H9 (cell line): Measurements from ENCODE around the gene RYR3. TPM values are rescaled to one million over a fixed set of nuclear protein-coding genes. Genes with fewer than 3 reads are reported as not detected.

Experiments
- DNase-seq: peaks from one replicate; pipeline ENCODE4 v3.0.0-alpha.2; 2017
- H2AFZ ChIP-seq: one replicate; pipeline ENCODE4 v1.6.1; 2013; ENCODE audit warnings: mild to moderate bottlenecking, low read length, control low read depth, moderate library complexity
- H2AK5ac ChIP-seq: 2 replicates; pipeline ENCODE4 v1.6.1; 2013; ENCODE audit warnings: low read length, control low read depth, mixed read lengths; ENCODE audit not compliant: insufficient read length
- H2BK120ac ChIP-seq: one replicate; pipeline ENCODE4 v1.6.1; 2013; ENCODE audit warnings: low read depth, mild to moderate bottlenecking, low read length, control low read depth, inconsistent platforms; ENCODE audit not compliant: poor library complexity, severe bottlenecking
- H2BK12ac ChIP-seq: 2 replicates; pipeline ENCODE4 v1.6.1; 2013; ENCODE audit warnings: low read length, control low read depth, mixed read lengths, low read depth; ENCODE audit not compliant: insufficient read length
- H2BK15ac ChIP-seq: 2 replicates; pipeline ENCODE4 v1.6.1; 2013; ENCODE audit warnings: low read depth, low read length, control low read depth
- H2BK20ac ChIP-seq: one replicate; pipeline ENCODE4 v1.6.1; 2013; ENCODE audit warnings: low read depth, mild to moderate bottlenecking, low read length, control low read depth, inconsistent platforms; ENCODE audit not compliant: poor library complexity, severe bottlenecking
- H2BK5ac ChIP-seq: 2 replicates; pipeline ENCODE4 v1.6.1; 2013; ENCODE audit warnings: low read length, control low read depth, mixed read lengths; ENCODE audit not compliant: insufficient read length
- H3K14ac ChIP-seq: 2 replicates; pipeline ENCODE4 v1.6.1; 2013; ENCODE audit warnings: low read length, control low read depth; ENCODE audit not compliant: insufficient read depth
- H3K18ac ChIP-seq: 2 replicates; pipeline ENCODE4 v1.6.1; 2013; ENCODE audit warnings: low read depth, mild to moderate bottlenecking, mixed read lengths, low read length, control low read depth; ENCODE audit not compliant: insufficient read length
- H3K23ac ChIP-seq: 2 replicates; pipeline ENCODE4 v1.6.1; 2013; ENCODE audit warnings: low read length, control low read depth, mixed read lengths, low read depth; ENCODE audit not compliant: insufficient read length
- H3K23me2 ChIP-seq: 2 replicates; pipeline ENCODE4 v1.6.1; 2013; ENCODE audit warnings: low read depth, mild to moderate bottlenecking, mixed read lengths, low read length, control low read depth; ENCODE audit not compliant: insufficient read length, poor library complexity, severe bottlenecking
- H3K27ac ChIP-seq: 2 replicates; pipeline ENCODE4 v1.5.1; 2013; ENCODE audit warnings: low read length, control low read depth, mixed read lengths, low read depth; ENCODE audit not compliant: insufficient read length
- H3K27me3 ChIP-seq: 2 replicates; pipeline ENCODE4 v1.6.1; 2013; ENCODE audit warnings: low read length, control low read depth, inconsistent platforms; ENCODE audit not compliant: insufficient read depth
- H3K4ac ChIP-seq: 2 replicates; pipeline ENCODE4 v1.6.1; 2013; ENCODE audit warnings: low read depth, mild to moderate bottlenecking, control low read depth, inconsistent platforms, low read length, moderate library complexity
- H3K4me1 ChIP-seq: 2 replicates; pipeline ENCODE4 v1.6.1; 2013; ENCODE audit warnings: low read length, control low read depth, inconsistent platforms; ENCODE audit not compliant: insufficient read depth
- H3K4me2 ChIP-seq: 2 replicates; pipeline ENCODE4 v1.6.1; 2013; ENCODE audit warnings: low read length, control low read depth, mixed read lengths; ENCODE audit not compliant: insufficient read length, insufficient read depth
- H3K56ac ChIP-seq: 2 replicates; pipeline ENCODE4 v1.6.1; 2013; ENCODE audit warnings: low read depth, mild to moderate bottlenecking, mixed read lengths, low read length, control low read depth; ENCODE audit not compliant: insufficient read length
- H3K79me1 ChIP-seq: 2 replicates; pipeline ENCODE4 v1.6.1; 2013; ENCODE audit warnings: low read depth, mild to moderate bottlenecking, moderate library complexity, low read length, control low read depth, inconsistent platforms; ENCODE audit not compliant: insufficient read depth, poor library complexity, severe bottlenecking
- H3K79me2 ChIP-seq: 2 replicates; pipeline ENCODE4 v1.6.1; 2013; ENCODE audit warnings: low read length, control low read depth, inconsistent platforms; ENCODE audit not compliant: insufficient read depth
- H3K9ac ChIP-seq: 2 replicates; pipeline ENCODE4 v1.6.1; 2013; ENCODE audit warnings: low read length, control low read depth, mixed read lengths; ENCODE audit not compliant: insufficient read length; ENCODE audit errors: extremely low read depth
- H3K9me3 ChIP-seq: one replicate; pipeline ENCODE4 v1.6.1; 2013; ENCODE audit warnings: low read depth, low read length, inconsistent platforms; ENCODE audit not compliant: control insufficient read depth
- H3T11ph ChIP-seq: one replicate; pipeline ENCODE4 v1.6.1; 2013; ENCODE audit warnings: mild to moderate bottlenecking, low read length, control low read depth, inconsistent platforms
- H4K20me1 ChIP-seq: one replicate; pipeline ENCODE4 v1.6.1; 2013; ENCODE audit not compliant: control insufficient read depth, insufficient read length, insufficient read depth
- H4K5ac ChIP-seq: 2 replicates; pipeline ENCODE4 v1.6.1; 2013; ENCODE audit warnings: low read depth, mild to moderate bottlenecking, mixed read lengths, low read length, control low read depth; ENCODE audit not compliant: insufficient read length
- H4K8ac ChIP-seq: replicated peaks from 2 replicates; pipeline ENCODE4 v1.6.1; 2013; ENCODE audit warnings: low read length, control low read depth, mixed read lengths, low read depth; ENCODE audit not compliant: insufficient read length
- H4K91ac ChIP-seq: 2 replicates; pipeline ENCODE4 v1.6.1; 2013; ENCODE audit warnings: low read depth, mild to moderate bottlenecking, moderate library complexity, mixed read lengths, low read length, control low read depth; ENCODE audit not compliant: insufficient read length
- H3K27ac Mint-ChIP-seq, 3 experiments: 2 replicates in 2 of 3; 3 replicates in 1 of 3; pipeline ENCODE4 v1.8.0; 2020 to 2021; ENCODE audit warnings: mixed read lengths in 3 of 3, mild to moderate bottlenecking in 1 of 3, moderate library complexity in 1 of 3
- H3K27me3 Mint-ChIP-seq: 2 replicates; pipeline ENCODE4 v1.8.0; 2021; ENCODE audit warnings: low read depth, mild to moderate bottlenecking, moderate library complexity, mixed read lengths
- H3K36me3 Mint-ChIP-seq, 3 experiments: 2 replicates in 2 of 3; 3 replicates in 1 of 3; pipeline ENCODE4 v1.8.0; 2020 to 2021; ENCODE audit warnings: low read depth in 3 of 3, mixed read lengths in 3 of 3; ENCODE audit not compliant: insufficient read depth in 1 of 3
- H3K4me1 Mint-ChIP-seq, 2 experiments: 2 replicates each; pipeline ENCODE4 v1.8.0; 2020; ENCODE audit warnings: mixed read lengths in 2 of 2
- H3K4me3 Mint-ChIP-seq, 2 experiments: 2 replicates in 1 of 2; 3 replicates in 1 of 2; pipeline ENCODE4 v1.8.0; 2020 to 2021; ENCODE audit warnings: mild to moderate bottlenecking in 2 of 2, mixed read lengths in 2 of 2, moderate library complexity in 1 of 2
- H3K9me3 Mint-ChIP-seq, 2 experiments: 2 replicates in 1 of 2; 3 replicates in 1 of 2; pipeline ENCODE4 v1.8.0; 2020; ENCODE audit warnings: mild to moderate bottlenecking in 2 of 2, mixed read lengths in 2 of 2, moderate library complexity in 1 of 2
- WGBS: extraction: QIAGEN DNeasy Blood & Tissue Kit; methylation state at CpG from one replicate; pipeline ENCODE4 v1.1.7; 2013; ENCODE audit warnings: missing lambda C conversion rate, low lambda C conversion rate, mixed read lengths; ENCODE audit not compliant: insufficient read length; ENCODE audit errors: extremely low coverage; 5-methylcytosine and 5-hydroxymethylcytosine counted together
- total RNA-seq: library from RNA; stranded (reverse); gene quantifications from 2 replicates; pipeline ENCODE4 v1.2.1, GENCODE V29; 2021
- TF ChIP-seq, protein P1 (sequence below): fragments of 200-600 bp; sonication (generic); conservative IDR thresholded peaks from 3 replicates; pipeline ENCODE4 v1.8.0; 2021; ENCODE audit warnings: antibody characterized with exemption, mild to moderate bottlenecking

Gene RYR3
- total RNA-seq, 1 experiment from 2014 or later = 0.85 TPM

DNA sequence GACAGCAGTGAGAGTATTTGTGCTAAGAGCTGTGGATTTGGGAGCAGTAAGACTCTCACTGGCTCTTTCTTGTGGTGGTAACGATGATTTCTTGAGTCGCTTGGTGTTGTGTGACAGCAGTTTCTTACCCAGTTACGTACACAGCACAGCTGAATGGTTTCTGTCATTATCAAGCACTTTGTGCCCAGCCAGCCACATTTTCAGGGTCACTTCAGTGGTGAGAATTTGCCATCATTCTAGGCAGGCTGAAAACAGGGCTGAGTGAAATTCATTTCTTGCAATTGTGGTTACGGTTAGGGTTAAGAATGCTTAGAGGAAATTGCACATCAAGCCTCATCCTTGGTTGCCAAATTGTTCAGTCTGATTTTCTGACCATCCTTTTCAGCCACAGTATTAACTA is 130.1 kb downstream of the RYR3 start:
- Histone ChIP-seq H2BK120ac (no peak overlapping the region), H2BK20ac (no peak overlapping the region), H4K91ac (no peak overlapping the region), H3K79me1 (no peaks in the 10 kb centered on the region), H2AFZ (no peak overlapping the region), H3K56ac (no peak overlapping the region), H3K79me2 (no peaks in the 10 kb centered on the region), H3K14ac (no peak overlapping the region), H4K20me1 (no peaks in the 10 kb centered on the region), H3K23ac (no peak overlapping the region), H2AK5ac (no peak overlapping the region), H4K8ac (no peak overlapping the region), H2BK15ac (no peak overlapping the region), H2BK12ac (no peak overlapping the region), H3K23me2 (no peaks in the 10 kb centered on the region), H3K27me3 (no peaks in the 10 kb centered on the region), H3K18ac (no peak overlapping the region), H3K4ac (no peak overlapping the region), H3T11ph (no peak overlapping the region), H3K9me3 (no peaks in the 10 kb centered on the region), H3K9ac (no peak overlapping the region), H2BK5ac (no peak overlapping the region), H3K4me2 (no peak overlapping the region), H4K5ac (no peak overlapping the region), H3K4me1 (no peaks in the 10 kb centered on the region), H3K27ac (no peak overlapping the region)
- Mint-ChIP-seq H3K36me3 (no peaks in the 10 kb centered on the region), H3K4me3 (no peak overlapping the region), H3K27ac (no peak overlapping the region), H3K4me1 (no peaks in the 10 kb centered on the region), H3K27me3 (no peaks in the 10 kb centered on the region; the same call in 1 of the 2 replicates), H3K9me3 (0 out of 5 replicates have a peak, but pooled peaks cover 0 to 1% of the 10 kb centered on the region in 2 experiments)
- WGBS = no CpG with 5 or more reads among the region's 4 CpGs
- no peak for DNase-seq
- TF ChIP-seq, protein P1, sequence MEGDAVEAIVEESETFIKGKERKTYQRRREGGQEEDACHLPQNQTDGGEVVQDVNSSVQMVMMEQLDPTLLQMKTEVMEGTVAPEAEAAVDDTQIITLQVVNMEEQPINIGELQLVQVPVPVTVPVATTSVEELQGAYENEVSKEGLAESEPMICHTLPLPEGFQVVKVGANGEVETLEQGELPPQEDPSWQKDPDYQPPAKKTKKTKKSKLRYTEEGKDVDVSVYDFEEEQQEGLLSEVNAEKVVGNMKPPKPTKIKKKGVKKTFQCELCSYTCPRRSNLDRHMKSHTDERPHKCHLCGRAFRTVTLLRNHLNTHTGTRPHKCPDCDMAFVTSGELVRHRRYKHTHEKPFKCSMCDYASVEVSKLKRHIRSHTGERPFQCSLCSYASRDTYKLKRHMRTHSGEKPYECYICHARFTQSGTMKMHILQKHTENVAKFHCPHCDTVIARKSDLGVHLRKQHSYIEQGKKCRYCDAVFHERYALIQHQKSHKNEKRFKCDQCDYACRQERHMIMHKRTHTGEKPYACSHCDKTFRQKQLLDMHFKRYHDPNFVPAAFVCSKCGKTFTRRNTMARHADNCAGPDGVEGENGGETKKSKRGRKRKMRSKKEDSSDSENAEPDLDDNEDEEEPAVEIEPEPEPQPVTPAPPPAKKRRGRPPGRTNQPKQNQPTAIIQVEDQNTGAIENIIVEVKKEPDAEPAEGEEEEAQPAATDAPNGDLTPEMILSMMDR = no peak
